ENCODE measurements around the gene RELN.

DNA sequence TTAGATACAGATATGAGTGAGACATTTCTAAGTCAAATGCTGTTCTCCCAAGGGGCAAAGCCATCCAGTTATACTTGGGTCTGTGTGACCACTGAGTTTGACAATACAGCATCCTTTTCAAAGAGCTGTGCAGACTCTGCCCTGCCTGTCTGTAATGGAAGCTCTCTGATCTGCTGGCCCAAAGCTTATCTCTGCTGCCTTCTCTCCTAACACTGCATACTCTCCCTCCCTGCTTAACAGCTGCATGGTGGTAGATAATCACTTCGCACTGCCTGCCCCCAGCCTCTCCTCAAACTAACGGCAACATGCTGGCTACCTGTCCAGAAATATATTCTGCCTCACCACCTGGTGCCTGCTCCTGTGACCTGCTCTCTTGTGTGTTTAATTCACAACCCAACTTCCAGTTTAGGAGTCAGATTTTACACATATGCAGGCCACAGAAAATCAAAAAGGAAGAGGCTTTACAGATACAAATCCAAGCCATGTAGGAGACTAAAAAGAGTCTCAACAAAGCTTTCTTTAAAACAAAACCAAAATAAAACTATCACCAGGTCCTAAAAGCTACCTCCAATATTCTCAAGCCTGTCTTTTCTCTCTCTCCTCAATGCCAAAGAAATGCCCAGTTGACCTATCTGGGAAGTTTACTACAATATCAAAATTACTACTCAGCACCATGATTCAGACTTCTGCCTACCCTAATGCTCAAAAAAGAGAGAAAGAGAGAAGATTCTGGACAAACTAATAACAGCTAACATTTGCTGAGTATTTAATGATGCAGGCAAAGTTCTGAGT lies 145.6 kb downstream of the RELN start:
- TF ChIP-seq, protein P1, sequence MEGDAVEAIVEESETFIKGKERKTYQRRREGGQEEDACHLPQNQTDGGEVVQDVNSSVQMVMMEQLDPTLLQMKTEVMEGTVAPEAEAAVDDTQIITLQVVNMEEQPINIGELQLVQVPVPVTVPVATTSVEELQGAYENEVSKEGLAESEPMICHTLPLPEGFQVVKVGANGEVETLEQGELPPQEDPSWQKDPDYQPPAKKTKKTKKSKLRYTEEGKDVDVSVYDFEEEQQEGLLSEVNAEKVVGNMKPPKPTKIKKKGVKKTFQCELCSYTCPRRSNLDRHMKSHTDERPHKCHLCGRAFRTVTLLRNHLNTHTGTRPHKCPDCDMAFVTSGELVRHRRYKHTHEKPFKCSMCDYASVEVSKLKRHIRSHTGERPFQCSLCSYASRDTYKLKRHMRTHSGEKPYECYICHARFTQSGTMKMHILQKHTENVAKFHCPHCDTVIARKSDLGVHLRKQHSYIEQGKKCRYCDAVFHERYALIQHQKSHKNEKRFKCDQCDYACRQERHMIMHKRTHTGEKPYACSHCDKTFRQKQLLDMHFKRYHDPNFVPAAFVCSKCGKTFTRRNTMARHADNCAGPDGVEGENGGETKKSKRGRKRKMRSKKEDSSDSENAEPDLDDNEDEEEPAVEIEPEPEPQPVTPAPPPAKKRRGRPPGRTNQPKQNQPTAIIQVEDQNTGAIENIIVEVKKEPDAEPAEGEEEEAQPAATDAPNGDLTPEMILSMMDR (IDR thresholded peaks at IDR 0.05), result no peak
- no peak for TF ChIP-seq POLR2A (IDR thresholded peaks at IDR 0.05)

All from testis (tissue), 2 donors.